Activated T-cell treated with anti-CD3 and anti-CD28 coated beads, Interleukin-2, amount 50 U/mL, for 4 hours (primary cell): ENCODE data around the gene RHEB. TPM values are rescaled to one million over a fixed set of nuclear protein-coding genes. Genes with fewer than 3 reads are reported as not detected.

Experiments used
- ATAC-seq, 2 donors: fragments of 200-7000 bp; cut with Tn5 transposase; one replicate each; pipeline ENCODE4 v1.10.0; 2021
- DNase-seq: peaks from one replicate; pipeline ENCODE4 v3.0.0-alpha.2; 2020
- H3K27me3 Mint-ChIP-seq: one replicate; pipeline ENCODE4 v1.8.0; 2021; ENCODE audit warnings: low read depth, mixed read lengths
- H3K36me3 Mint-ChIP-seq: one replicate; pipeline ENCODE4 v1.8.0; 2022; ENCODE audit warnings: mixed read lengths; ENCODE audit not compliant: insufficient read depth
- H3K4me1 Mint-ChIP-seq: one replicate; pipeline ENCODE4 v1.8.0; 2021; ENCODE audit warnings: low read depth, mixed read lengths
- H3K4me3 Mint-ChIP-seq: one replicate; pipeline ENCODE4 v1.8.0; 2021; ENCODE audit warnings: mild to moderate bottlenecking, moderate library complexity, mixed read lengths
- H3K9me3 Mint-ChIP-seq: one replicate; pipeline ENCODE4 v1.8.0; 2021; ENCODE audit warnings: mixed read lengths
- total RNA-seq, 3 donors: library from RNA; stranded (reverse); gene quantifications; one replicate each; pipeline ENCODE4 v1.2.1, GENCODE V29; 2021

RHEB gene
- total RNA-seq, 3 donors from 2014 or later: 54.9 to 57.4 (median 55.6) TPM

GRCh38 chr7:151435971-151436370 lies 83.7 kb downstream of the RHEB start:
- H3K4me3 Mint-ChIP-seq: no peak overlapping the region
- H3K4me1 Mint-ChIP-seq: peaks cover 40% of the 10 kb centered on the region
- no peak for DNase-seq
- peaks cover 2% of the 10 kb centered on the region for H3K27me3 Mint-ChIP-seq
- no peaks in the 10 kb centered on the region for H3K36me3 Mint-ChIP-seq
- no peak for ATAC-seq
- no peaks in the 10 kb centered on the region for H3K9me3 Mint-ChIP-seq

- Mint-ChIP-seq H3K36me3 (no peaks in the 10 kb centered on the region), H3K4me1 (peaks cover 39% of the 10 kb centered on the region), H3K9me3 (no peaks in the 10 kb centered on the region), H3K27me3 (peaks cover 2% of the 10 kb centered on the region), H3K4me3 (no peak overlapping the region)
- DNase-seq (no peak), ATAC-seq (no peak)
Observed at GRCh38 chr7:151435103-151435916, 84.4 kb downstream of the RHEB start.

- H3K9me3 Mint-ChIP-seq: no peaks in the 10 kb centered on the region
- H3K4me3 Mint-ChIP-seq: no peak overlapping the region
- peaks cover 42% of the 10 kb centered on the region for H3K4me1 Mint-ChIP-seq
- H3K36me3 Mint-ChIP-seq: no peaks in the 10 kb centered on the region
- DNase-seq: no peak
- H3K27me3 Mint-ChIP-seq: no peaks in the 10 kb centered on the region
- no peak for ATAC-seq
Observed at GRCh38 chr7:151434549-151434948, 85.1 kb downstream of the RHEB start.

- no peak for DNase-seq
- H3K4me1 Mint-ChIP-seq: peaks cover 44% of the 10 kb centered on the region
- H3K4me3 Mint-ChIP-seq: no peak overlapping the region
- no peaks in the 10 kb centered on the region for H3K9me3 Mint-ChIP-seq
- H3K27me3 Mint-ChIP-seq: no peaks in the 10 kb centered on the region
- no peak for ATAC-seq
- H3K36me3 Mint-ChIP-seq: no peaks in the 10 kb centered on the region
Observed at GRCh38 chr7:151433721-151434400, 85.8 kb downstream of the RHEB start.

- no peaks in the 10 kb centered on the region for H3K9me3 Mint-ChIP-seq
- peak; percentile 78 to 79 for ATAC-seq
- no peaks in the 10 kb centered on the region for H3K27me3 Mint-ChIP-seq
- peaks cover 53% of the 10 kb centered on the region for H3K4me1 Mint-ChIP-seq
- H3K4me3 Mint-ChIP-seq: no peak overlapping the region
- DNase-seq: no peak
- H3K36me3 Mint-ChIP-seq: no peaks in the 10 kb centered on the region
Observed at GRCh38 chr7:151432658-151433521, 86.8 kb downstream of the RHEB start.

- H3K9me3 Mint-ChIP-seq: no peaks in the 10 kb centered on the region
- no peaks in the 10 kb centered on the region for H3K27me3 Mint-ChIP-seq
- H3K4me3 Mint-ChIP-seq: no peak overlapping the region
- ATAC-seq (no peak), DNase-seq (no peak)
- no peaks in the 10 kb centered on the region for H3K36me3 Mint-ChIP-seq
- H3K4me1 Mint-ChIP-seq: peaks cover 60% of the 10 kb centered on the region
Observed at GRCh38 chr7:151431768-151432311, 87.9 kb downstream of the RHEB start.

GRCh38 chr7:151431281-151431767 lies 88.4 kb downstream of the RHEB start:
- no peak overlapping the region for H3K4me3 Mint-ChIP-seq
- no peaks in the 10 kb centered on the region for H3K36me3 Mint-ChIP-seq
- no peak for DNase-seq
- H3K27me3 Mint-ChIP-seq: no peaks in the 10 kb centered on the region
- no peak for ATAC-seq
- H3K4me1 Mint-ChIP-seq: peaks cover 63% of the 10 kb centered on the region
- H3K9me3 Mint-ChIP-seq: no peaks in the 10 kb centered on the region

- no peak for ATAC-seq
- H3K4me3 Mint-ChIP-seq: no peak overlapping the region
- H3K4me1 Mint-ChIP-seq: peaks cover 63% of the 10 kb centered on the region
Observed at GRCh38 chr7:151430391-151431205, 89.1 kb downstream of the RHEB start.

GRCh38 chr7:151429560-151430331 lies 89.9 kb downstream of the RHEB start:
- H3K9me3 Mint-ChIP-seq: no peaks in the 10 kb centered on the region
- no peaks in the 10 kb centered on the region for H3K36me3 Mint-ChIP-seq
- H3K4me1 Mint-ChIP-seq: peaks cover 63% of the 10 kb centered on the region
- H3K27me3 Mint-ChIP-seq: no peaks in the 10 kb centered on the region
- H3K4me3 Mint-ChIP-seq: peak overlapping the region; percentile 58
- ATAC-seq: peak; percentile 64
- peak; percentile 31 for DNase-seq

More at GRCh38 chr7:151430391-151431205, 89.1 kb downstream of the RHEB start:
- Mint-ChIP-seq H3K9me3 (no peaks in the 10 kb centered on the region), H3K27me3 (no peaks in the 10 kb centered on the region), H3K36me3 (no peaks in the 10 kb centered on the region)
- no peak for DNase-seq

GRCh38 chr7:151429237-151429559 lies 90.5 kb downstream of the RHEB start:
- Mint-ChIP-seq H3K27me3 (no peaks in the 10 kb centered on the region), H3K4me3 (peak overlapping the region; percentile 58), H3K4me1 (peaks cover 62% of the 10 kb centered on the region), H3K9me3 (no peaks in the 10 kb centered on the region), H3K36me3 (no peaks in the 10 kb centered on the region)
- ATAC-seq (peak in 1 of 2 donors; percentile 1), DNase-seq (no peak)

GRCh38 chr7:151428378-151429236 lies 91.1 kb downstream of the RHEB start:
- no peak for ATAC-seq
- no peak overlapping the region for H3K4me3 Mint-ChIP-seq
- no peak for DNase-seq
- no peaks in the 10 kb centered on the region for H3K36me3 Mint-ChIP-seq
- H3K27me3 Mint-ChIP-seq: no peaks in the 10 kb centered on the region
- peaks cover 62% of the 10 kb centered on the region for H3K4me1 Mint-ChIP-seq
- H3K9me3 Mint-ChIP-seq: no peaks in the 10 kb centered on the region

- ATAC-seq: no peak
- DNase-seq: no peak
- no peaks in the 10 kb centered on the region for H3K27me3 Mint-ChIP-seq
- no peak overlapping the region for H3K4me3 Mint-ChIP-seq
- no peaks in the 10 kb centered on the region for H3K9me3 Mint-ChIP-seq
- H3K4me1 Mint-ChIP-seq: peaks cover 54% of the 10 kb centered on the region
- no peaks in the 10 kb centered on the region for H3K36me3 Mint-ChIP-seq
Observed at GRCh38 chr7:151427705-151428377, 91.9 kb downstream of the RHEB start.
